MM.1S (cell line): ENCODE results near the gene CTPS2.
A peak's percentile ranks its signal among the peaks of the same experiment; 100 is the strongest.

Experiments
- DNase-seq: peaks from one replicate; pipeline ENCODE4 v3.0.0-alpha.2; 2015
- H2AFZ ChIP-seq: fragments of 300-600 bp; sonication (generic); 2 replicates; pipeline ENCODE4 v1.6.0; 2016; ENCODE audit warnings: antibody characterized with exemption, low read length
- H3F3A ChIP-seq: fragments of 300-600 bp; sonication (generic); 2 replicates; pipeline ENCODE4 v1.6.1; 2016; ENCODE audit warnings: mild to moderate bottlenecking, antibody characterized with exemption, low read length, moderate library complexity, mixed read lengths; ENCODE audit not compliant: insufficient read depth
- H3K27ac ChIP-seq: fragments of 300-600 bp; sonication (generic); 2 replicates; pipeline ENCODE4 v1.5.1; 2016; ENCODE audit warnings: mild to moderate bottlenecking, low read length
- H3K27me3 ChIP-seq: fragments of 300-600 bp; sonication (generic); replicated peaks from 2 replicates; pipeline ENCODE4 v1.6.0; 2016; ENCODE audit warnings: low read length; ENCODE audit not compliant: insufficient read depth
- H3K36me3 ChIP-seq: fragments of 300-600 bp; sonication (generic); replicated peaks from 2 replicates; pipeline ENCODE4 v1.6.1; 2016; ENCODE audit warnings: mild to moderate bottlenecking, low read length, mixed read lengths; ENCODE audit not compliant: insufficient read depth
- H3K4me1 ChIP-seq: fragments of 300-600 bp; sonication (generic); 2 replicates; pipeline ENCODE4 v1.6.1; 2016; ENCODE audit warnings: low read length, mixed read lengths
- H3K4me2 ChIP-seq: fragments of 300-600 bp; sonication (generic); 2 replicates; pipeline ENCODE4 v1.6.0; 2016; ENCODE audit warnings: low read depth, low read length
- H3K4me3 ChIP-seq: fragments of 300-600 bp; sonication (generic); 2 replicates; pipeline ENCODE4 v1.5.1; 2016; ENCODE audit warnings: low read length, mixed read lengths
- H3K79me2 ChIP-seq: fragments of 300-600 bp; sonication (generic); 2 replicates; pipeline ENCODE4 v1.6.1; 2016; ENCODE audit warnings: mixed run types, low read length, mixed read lengths
- H3K9ac ChIP-seq: fragments of 300-600 bp; sonication (generic); 2 replicates; pipeline ENCODE4 v1.6.1; 2016; ENCODE audit warnings: low read length, mixed read lengths
- H3K9me2 ChIP-seq: fragments of 300-600 bp; sonication (generic); replicated peaks from 2 replicates; pipeline ENCODE4 v1.6.1; 2016; ENCODE audit warnings: mild to moderate bottlenecking, low read length, mixed read lengths; ENCODE audit not compliant: insufficient read depth
- H3K9me3 ChIP-seq: fragments of 300-600 bp; sonication (generic); replicated peaks from 2 replicates; pipeline ENCODE4 v1.6.1; 2016; ENCODE audit warnings: mild to moderate bottlenecking, low read length, mixed read lengths; ENCODE audit not compliant: insufficient read depth
- H4K20me1 ChIP-seq: fragments of 300-600 bp; sonication (generic); 2 replicates; pipeline ENCODE4 v1.6.1; 2016; ENCODE audit warnings: mild to moderate bottlenecking, low read length, moderate library complexity, mixed read lengths; ENCODE audit not compliant: insufficient read depth
- CTCF ChIP-seq: fragments of 300-600 bp; sonication (generic); IDR thresholded peaks from 2 replicates; pipeline ENCODE4 v1.5.1; 2016; ENCODE audit warnings: antibody characterized with exemption, low read length, mixed read lengths
- EZH2 ChIP-seq: fragments of 300-600 bp; sonication (generic); optimal IDR thresholded peaks from 2 replicates; pipeline ENCODE3; 2017; ENCODE audit warnings: low read depth, mild to moderate bottlenecking, antibody characterized with exemption, low read length, mixed read lengths
- EZH2phosphoT487 ChIP-seq: fragments of 300-600 bp; sonication (generic); IDR thresholded peaks from 2 replicates; pipeline ENCODE4 v1.6.1; 2018; ENCODE audit warnings: antibody characterized with exemption, low read length

Gene CTPS2

GRCh38 chrX:16725072-16725471 lies 12.6 kb upstream of the CTPS2 start:
- H3K9me3 ChIP-seq: no peaks in the 10 kb centered on the region
- H3K9ac ChIP-seq: no peak overlapping the region
- no peaks in the 10 kb centered on the region for H3K4me1 ChIP-seq
- H3K4me3 ChIP-seq: no peak overlapping the region
- no peaks in the 10 kb centered on the region for H3K9me2 ChIP-seq
- no peak for DNase-seq
- no peaks in the 10 kb centered on the region for H4K20me1 ChIP-seq
- H3K36me3 ChIP-seq: no peaks in the 10 kb centered on the region
- H3K79me2 ChIP-seq: peaks cover 60% of the 10 kb centered on the region
- H3K27me3 ChIP-seq: no peaks in the 10 kb centered on the region
- H3K4me2 ChIP-seq: no peak overlapping the region
- no peak for TF ChIP-seq EZH2
- TF ChIP-seq EZH2phosphoT487: no peak
- no peak for TF ChIP-seq CTCF
- H2AFZ ChIP-seq: no peak overlapping the region
- no peak overlapping the region for H3K27ac ChIP-seq
- H3F3A ChIP-seq: 0 out of 2 replicates have a peak, but pooled peaks cover 4% of the 10 kb centered on the region

- no peak overlapping the region for H3K4me3 ChIP-seq
- H3K79me2 ChIP-seq: peaks cover 63% of the 10 kb centered on the region
- DNase-seq: no peak
- H3F3A ChIP-seq: peaks cover 4% of the 10 kb centered on the region; the same call in 1 of the 2 replicates
- H3K9me2 ChIP-seq: no peaks in the 10 kb centered on the region
- H3K4me2 ChIP-seq: no peak overlapping the region
- no peaks in the 10 kb centered on the region for H4K20me1 ChIP-seq
- H3K4me1 ChIP-seq: no peaks in the 10 kb centered on the region
- no peak for TF ChIP-seq CTCF
- TF ChIP-seq EZH2: no peak
- TF ChIP-seq EZH2phosphoT487: no peak
- H3K27ac ChIP-seq: no peak overlapping the region
- no peaks in the 10 kb centered on the region for H3K27me3 ChIP-seq
- H3K9me3 ChIP-seq: no peaks in the 10 kb centered on the region
- H3K9ac ChIP-seq: no peak overlapping the region
- H3K36me3 ChIP-seq: no peaks in the 10 kb centered on the region
- no peak overlapping the region for H2AFZ ChIP-seq
Observed at GRCh38 chrX:16722481-16722880, 10.0 kb upstream of the CTPS2 start.

GRCh38 chrX:16719334-16720084 lies 7.0 kb upstream of the CTPS2 start, which contains the start of gene SYAP1:
Gene SYAP1, plus strand, starts transcription at chrX:16719612. Its CDS starts 113 bp downstream, at chrX:16719725.
- TF ChIP-seq CTCF (no peak), EZH2phosphoT487 (no peak), EZH2 (no peak)
- Histone ChIP-seq H3K27ac (peak within 1 kb of the TSS; percentile 96), H3K9me2 (no peaks in the 10 kb centered on the region), H3K4me3 (peak within 1 kb of the TSS; percentile 92), H3F3A (peaks cover 4% of the 10 kb centered on the region; the same call in 1 of the 2 replicates), H3K9me3 (no peaks in the 10 kb centered on the region), H3K4me1 (no peaks in the 10 kb centered on the region), H3K36me3 (no peaks in the 10 kb centered on the region), H4K20me1 (no peaks in the 10 kb centered on the region), H3K27me3 (no peaks in the 10 kb centered on the region), H3K9ac (peak within 1 kb of the TSS; percentile 99), H3K79me2 (peaks cover 48% of the 10 kb centered on the region), H3K4me2 (peak within 1 kb of the TSS; percentile 99), H2AFZ (peak within 1 kb of the TSS; percentile 52)
- DNase-seq: peak; percentile 92
